ENCODE data around the gene CTNND2.

Gene CTNND2

DNA sequence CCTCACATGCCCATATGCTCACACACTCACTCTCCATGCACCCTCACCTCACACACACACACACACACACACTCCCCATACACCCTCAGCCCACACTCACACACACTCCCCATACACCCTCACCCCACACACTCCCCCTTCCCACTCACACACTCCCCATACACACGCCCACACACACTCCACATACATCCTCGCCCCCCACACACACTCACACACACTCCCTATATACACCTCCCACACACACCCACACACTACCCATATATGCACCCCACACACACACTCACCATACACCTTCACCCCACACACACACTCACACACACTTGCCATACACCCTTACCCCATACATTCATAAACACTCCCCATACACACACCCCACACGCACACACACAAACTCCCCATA lies 592.5 kb downstream of the CTNND2 start:
- no peak for DNase-seq (ENCODE audit: low read depth)

DNA sequence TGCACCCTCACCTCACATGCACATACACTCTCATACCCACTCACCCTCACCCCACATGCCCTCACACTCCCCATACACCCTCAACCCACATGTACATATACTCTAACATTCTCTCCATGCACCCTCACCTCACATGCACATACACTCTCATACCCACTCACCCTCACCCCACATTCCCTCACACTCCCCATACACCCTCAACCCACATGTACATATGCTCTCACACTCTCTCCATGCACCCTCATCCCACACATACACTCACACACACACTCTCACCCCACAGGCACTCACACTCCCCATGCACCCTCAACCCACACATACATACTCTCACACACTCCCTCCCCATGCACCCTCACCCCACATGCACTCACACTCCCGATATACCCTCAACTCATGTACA lies 593.0 kb downstream of the CTNND2 start:
- no peak for DNase-seq (ENCODE audit: low read depth)

DNA sequence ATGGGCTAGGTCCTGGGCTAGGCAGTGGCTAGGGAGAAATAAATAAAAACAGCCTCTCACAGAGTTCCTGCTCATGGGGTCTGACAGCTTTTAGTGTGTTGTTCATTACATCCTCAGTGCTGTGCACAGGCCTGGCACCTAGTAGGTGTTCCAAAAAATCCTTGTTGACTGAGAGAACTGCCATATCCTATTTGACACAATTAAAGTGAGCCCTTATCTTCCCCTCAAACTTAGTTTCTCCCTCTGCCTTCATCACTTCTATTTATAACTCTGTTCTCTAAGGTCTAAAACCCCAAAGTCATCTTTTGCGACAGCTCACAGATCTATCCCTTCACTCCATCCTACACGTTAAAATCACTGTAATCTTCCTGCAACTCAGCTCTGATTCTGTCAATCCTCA lies 594.1 kb downstream of the CTNND2 start:
- DNase-seq (ENCODE audit: low read depth) = no peak

DNA sequence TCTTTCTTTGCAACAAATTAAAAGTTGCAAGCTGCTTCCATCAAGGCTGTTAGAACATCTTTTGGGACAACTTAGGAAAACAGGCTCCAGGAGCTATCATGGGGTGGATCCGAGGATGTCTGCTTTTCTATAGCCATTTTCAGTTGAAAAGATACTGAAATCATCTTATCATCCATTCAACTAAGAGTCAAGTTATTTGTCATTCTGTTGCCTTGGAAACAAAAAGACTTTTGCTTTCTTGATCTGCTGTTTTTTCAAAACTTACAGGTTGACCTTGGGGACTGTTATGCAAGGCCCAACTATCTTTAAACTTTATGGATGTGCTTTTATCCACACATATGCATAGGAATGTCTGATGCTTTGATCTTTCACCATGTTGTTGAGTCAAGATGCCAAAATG lies 597.9 kb downstream of the CTNND2 start:
- no peak for DNase-seq (ENCODE audit: low read depth)

DNA sequence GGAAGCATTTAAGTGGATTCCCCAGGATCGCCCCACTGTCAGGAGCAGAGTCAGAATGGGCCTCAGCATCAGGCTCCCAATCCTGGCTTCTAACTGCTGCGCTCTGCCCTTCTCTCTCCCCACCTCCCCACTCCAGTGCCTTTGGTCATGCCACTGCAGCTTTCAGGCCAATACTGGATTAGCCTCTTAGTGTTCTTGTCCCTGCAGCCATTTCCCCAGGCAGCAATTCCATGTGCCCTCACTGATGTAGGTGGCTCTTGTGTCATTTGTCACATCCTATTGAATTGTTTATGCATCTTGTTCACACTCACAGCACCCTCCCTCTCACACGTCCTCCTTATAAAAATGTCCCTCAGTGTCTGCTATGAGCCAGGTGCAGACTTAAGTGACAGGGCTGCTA lies 599.0 kb downstream of the CTNND2 start:
- no peak for DNase-seq (ENCODE audit: low read depth)

DNA sequence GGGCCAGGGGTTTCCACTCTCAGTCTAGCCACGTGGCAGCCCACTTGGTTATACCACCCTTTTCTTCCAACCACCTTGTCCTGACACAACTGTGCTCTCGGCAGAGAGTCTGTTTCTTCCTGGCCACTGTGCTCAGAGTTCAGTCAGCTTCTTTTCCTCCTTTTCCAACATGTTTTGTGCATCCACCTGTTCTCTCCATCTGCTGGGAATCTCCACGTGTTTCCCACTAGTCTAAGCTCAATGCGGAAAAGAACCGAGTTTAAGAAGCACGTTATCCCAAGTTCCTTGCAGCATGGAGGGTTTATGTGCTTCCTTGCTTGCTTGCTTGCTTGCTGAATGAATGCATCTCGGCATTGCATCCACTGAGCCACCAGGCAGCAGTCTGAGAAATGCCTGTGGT lies 599.6 kb downstream of the CTNND2 start:
- no peak for DNase-seq (ENCODE audit: low read depth)

DNA sequence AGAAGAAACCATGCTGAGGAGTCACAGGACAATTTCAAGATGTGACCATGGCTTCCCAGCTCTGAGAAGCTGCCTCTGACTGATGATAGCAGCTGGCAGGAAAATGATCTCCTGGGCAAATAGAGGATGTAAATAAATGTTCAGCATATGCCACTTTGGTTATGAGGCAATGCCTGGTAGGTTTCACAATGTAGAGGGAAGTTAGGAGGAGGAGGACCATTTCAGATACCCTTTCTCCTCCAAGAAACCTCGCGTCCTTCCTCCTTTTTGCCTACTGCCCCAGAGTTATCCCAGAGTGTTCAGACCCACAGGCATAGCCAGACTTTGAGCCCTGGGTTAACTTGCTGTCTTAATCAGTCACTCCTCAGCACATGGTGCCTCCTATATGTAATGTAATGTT lies 601.6 kb downstream of the CTNND2 start:
- DNase-seq (ENCODE audit: low read depth) = no peak

DNA sequence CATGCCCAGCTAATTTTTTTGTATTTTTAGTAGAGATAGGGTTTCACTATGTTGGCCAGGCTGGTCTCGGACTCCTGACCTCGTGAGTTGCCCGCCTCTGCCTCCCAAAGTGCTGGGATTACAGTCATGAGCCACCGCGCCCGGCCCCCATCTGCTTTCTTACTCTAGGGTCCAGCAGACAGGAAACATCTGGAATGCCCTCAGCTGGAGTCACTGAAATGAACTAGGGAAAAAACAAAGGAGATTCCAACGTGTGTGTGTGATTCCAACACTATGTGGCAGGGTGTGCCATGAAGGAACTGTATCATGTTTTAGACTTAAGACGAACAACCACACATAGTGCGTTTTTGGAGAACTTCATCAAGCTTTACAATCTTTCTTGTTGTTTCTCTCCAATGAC lies 603.1 kb downstream of the CTNND2 start:
- DNase-seq (ENCODE audit: low read depth) = no peak

DNA sequence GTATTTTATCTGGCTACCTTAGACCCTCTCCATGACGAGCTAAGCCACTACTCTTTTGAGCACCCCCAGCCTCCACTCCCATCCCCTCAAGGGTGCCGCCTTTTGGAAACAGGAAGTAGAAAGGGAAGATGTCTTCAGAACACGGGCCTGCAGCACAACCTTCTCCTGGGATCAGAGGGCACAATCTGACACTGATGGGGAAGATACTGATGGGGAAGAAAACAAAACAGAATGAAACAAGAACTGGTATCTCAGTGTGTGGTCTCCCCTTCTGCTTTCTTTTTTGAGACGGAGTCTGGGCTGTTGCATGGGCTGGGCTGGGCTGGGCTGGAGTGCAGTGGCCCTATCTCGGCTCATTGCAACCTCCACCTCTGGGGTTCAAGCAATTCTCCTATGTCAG lies 603.5 kb downstream of the CTNND2 start:
- no peak for DNase-seq (ENCODE audit: low read depth)

DNA sequence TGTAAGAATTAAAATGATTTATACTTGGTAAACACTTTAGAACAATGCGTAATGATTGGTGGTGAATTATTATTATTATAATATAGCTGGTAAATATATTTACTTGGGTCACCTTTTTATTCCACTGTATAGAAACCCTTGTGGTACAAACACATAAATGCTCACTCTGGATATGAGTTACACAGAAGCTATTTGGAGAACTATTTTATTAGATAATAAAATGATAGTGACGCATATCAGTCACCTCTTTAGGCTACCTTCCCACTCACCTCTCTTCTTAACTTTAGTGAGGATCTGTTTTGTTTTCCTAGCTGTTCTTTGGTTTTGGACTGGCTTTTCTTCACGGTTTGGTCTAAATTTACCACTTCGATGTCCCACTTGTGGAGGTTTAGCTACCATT lies 605.4 kb downstream of the CTNND2 start:
- DNase-seq (ENCODE audit: low read depth) = no peak

DNA sequence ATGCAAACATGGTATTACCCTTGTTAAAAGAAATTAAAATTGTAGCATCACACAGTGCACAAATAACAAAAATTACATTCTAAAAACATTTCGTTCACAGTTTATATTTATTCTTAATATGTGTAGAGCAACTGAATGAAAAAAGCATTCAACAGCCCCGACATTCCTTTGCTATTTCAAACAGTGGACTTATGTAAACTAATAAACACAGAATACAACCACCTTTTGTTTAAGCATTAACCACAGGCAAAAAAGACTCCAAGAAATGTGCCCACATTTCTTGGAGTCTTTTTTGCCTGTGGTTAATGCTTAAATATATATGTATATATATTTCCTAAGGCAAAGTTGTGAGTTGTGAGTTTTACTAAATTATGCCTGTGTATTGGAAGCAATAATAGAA lies 610.7 kb downstream of the CTNND2 start:
- DNase-seq (ENCODE audit: low read depth) = no peak

DNA sequence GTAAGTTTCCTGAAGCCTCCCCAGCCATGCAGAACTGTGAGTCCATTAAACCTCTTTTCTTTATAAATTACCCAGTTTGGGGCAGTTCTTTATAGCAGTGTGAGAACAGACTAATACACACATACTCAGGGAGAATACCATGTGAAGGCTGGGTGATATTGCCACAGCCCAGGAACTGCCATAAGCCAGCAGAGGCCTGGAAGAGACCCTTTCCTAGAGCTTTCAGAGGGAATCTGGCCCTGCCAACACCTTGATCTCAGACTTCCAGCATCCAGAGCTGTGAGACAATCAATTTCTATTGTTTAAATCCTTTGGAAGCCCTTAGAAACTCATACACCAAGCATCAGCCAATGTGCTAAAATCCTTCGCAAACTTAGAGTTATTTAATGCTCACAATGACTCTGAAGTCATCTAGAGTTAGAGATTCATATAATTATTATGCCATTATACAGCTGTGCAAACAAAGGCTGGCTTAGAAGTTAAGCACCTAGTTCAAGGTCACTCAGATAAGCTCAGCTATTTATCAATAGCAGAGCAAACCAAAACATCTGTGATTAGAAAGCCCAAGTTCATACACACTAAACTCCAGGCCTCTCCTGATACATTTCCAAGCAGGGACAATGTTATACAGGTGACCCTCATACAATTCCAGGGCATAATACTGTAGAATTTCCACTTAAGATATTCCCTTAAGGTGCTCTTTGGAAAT lies 611.4 kb downstream of the CTNND2 start:
- DNase-seq (ENCODE audit: low read depth) = no peak

DNA sequence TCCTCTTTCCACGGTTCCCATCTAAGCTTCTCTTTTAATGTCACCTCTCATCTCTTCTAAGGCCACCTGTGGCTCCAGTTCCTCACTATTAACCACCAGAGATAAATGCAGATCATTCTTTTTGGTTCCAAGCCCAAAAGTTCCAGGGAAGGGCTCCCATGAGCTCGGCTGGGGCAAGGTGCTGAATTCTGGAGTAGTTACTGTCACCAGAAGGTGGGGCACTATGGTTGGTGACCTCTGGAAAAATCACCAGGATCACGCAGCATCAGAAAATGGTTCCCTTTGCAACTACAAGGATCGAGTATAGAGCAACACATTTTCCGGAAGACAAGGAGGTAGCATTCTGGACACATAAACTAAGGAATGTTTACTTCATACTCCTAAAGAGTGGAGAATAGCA lies 614.5 kb downstream of the CTNND2 start:
- DNase-seq (ENCODE audit: low read depth) = no peak

DNA sequence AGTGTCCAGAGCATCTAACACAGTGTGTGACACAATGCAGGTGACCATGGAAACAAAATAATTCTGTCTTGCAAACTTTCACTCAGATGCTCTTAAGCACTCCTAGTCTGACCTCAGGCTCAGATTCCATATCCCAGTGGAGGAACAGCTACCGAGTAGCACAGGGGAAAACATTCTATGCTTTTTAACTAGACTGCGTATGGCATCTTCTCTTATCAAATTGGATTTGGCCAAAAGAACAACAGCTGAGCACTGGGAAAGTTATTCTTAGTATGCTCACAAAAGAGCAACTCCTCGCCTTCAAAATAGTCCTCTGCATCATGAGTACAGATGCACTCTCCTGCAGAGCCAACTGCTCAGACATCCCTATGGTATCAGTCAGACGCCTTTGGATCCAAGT lies 615.0 kb downstream of the CTNND2 start:
- DNase-seq (ENCODE audit: low read depth) = no peak

DNA sequence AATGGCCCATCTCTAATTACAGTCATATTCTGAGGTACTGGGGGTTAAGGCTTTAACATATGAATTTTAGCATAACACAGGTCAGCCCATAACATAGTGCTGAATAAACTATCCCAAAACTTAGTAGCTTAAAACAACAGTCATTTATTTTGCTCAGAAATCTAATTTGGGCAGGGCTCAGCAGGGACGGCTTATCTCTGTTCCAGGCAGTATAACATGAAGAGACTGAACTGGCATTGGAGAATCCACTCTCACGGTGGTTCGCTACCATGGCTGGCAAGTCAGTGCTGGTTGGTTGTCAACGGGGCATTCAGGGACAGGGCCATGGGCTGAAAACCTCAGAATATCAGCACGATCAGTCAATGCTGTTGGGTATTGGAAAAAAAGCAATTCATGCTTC lies 622.4 kb downstream of the CTNND2 start:
- no peak for DNase-seq (ENCODE audit: low read depth)

DNA sequence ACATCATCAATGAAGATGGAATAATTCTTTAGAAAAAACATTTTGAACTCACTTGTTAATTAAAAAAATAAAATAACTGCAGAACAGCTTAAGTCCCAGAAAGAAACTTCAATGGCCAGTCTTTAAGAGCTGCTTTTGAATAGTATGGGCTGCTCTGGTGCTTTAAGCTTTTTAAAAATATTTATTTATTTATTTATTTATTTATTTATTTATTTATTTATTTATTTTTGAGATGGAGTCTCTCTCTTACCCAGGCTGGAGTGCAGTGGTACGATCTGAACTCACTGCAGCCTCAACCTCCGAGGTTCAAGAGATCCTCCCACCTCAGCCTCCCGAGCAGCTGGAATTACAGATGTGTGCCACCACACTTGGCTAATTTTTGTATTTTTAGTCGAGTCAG lies 626.9 kb downstream of the CTNND2 start:
- DNase-seq (ENCODE audit: low read depth) = no peak

DNA sequence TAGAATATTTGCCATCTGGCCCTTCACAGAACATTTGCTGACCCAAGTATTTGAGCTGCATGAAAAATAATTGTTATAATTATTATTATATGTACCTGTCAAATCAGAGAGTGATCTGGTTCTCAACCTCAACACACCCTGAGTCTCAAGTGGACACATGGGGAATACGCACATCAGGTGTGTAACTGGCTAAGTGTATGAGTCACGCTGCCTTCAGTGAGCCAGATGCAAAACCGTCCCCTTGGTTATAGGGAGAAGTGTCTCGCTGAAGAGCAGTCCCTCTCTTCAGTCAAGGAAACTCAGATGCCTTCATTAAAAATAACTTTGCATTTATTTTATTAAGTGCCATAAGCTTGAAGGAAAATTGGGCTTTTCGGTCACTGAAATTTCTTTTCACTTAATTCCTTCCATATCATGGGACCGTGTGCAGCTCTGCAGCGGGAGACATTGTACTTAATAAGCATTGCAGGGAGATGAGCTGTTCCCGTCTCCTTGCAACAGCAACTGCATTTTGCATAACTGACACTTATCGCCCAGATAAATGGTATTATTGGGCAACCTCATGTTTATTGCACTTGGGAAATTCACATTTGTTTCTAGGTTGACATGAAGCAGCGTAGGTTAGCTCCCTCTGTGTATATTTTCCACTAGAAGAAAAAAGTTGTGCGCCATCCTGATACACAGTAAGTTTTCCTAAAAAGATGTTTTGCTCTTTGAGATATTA lies 630.9 kb downstream of the CTNND2 start:
- DNase-seq (ENCODE audit: low read depth) = peak; percentile 7

DNA sequence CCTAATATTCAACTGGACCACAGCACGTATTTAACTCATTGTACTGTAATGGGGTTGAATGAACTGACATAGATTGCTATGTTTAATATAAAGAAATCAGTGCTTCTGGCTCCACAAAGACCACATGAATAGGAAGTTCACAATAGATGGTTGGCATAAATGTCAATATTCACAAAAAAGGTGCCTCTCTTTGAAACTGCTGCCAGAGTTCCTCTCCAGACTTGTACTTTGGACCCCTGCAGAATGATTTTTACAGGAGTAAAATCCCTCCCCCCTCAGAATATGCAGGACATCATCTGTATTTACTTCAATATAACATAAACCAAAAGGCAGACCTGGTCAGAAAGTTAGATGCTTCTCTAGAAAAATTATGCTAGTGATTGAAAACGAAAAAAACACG lies 634.7 kb downstream of the CTNND2 start:
- DNase-seq (ENCODE audit: low read depth) = no peak

DNA sequence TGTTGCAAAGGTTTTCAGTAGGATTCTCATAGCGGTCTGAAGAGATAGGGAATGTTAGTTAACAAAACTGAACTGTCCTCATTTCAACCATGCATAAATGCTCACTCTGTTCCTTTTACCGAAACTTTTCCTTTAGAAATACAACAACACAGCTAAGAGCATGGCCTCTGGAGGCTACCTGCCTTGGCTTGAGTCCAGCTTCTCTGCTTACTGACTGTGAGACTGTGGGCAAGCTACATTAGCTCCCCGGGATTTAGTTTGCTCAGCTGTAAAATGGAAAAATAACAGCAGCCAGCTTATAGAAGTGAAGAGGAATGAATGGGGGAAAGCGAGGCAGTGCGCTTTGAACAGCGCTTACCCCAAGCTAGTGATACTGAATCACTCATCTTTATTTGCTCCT lies 635.4 kb downstream of the CTNND2 start:
- DNase-seq (ENCODE audit: low read depth) = no peak

DNA sequence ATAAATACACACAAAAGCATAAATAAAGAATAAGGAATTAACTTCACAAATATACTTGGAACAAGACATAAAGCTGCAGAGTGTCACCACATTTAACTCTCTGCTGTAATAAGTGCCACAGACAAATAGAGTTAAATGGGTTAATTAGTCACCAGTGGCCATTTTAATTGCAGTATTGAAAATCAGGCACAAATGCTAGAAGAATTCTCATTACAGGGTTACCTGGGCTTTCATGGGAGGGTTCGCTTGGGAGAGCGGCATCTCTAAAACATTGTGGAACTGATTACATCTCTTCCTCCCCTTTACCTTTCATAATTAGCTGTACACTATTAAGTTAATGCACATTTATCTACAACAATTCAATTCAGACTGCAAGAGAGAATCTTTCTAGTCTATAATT lies 637.9 kb downstream of the CTNND2 start:
- no peak for DNase-seq (ENCODE audit: low read depth)

DNA sequence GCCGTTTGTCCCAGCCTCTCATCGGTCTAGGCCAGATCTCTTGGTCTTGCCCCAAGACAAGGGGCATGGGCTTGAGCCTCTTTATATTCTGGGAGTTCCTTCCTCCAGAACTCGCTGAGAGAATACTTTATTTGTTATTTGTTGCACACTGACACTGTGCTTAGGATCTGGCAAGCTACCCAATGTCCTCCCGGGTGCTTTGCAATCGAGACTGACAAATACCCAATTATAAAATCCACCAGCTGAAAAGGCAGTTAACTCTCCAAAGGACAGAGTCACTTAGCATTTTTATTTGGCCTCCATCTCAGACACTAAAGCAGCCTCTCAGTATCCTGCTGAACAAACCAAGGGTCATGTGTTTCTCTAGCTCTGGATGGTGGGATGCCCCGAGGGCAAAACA lies 643.0 kb downstream of the CTNND2 start:
- no peak for DNase-seq (ENCODE audit: low read depth)

DNA sequence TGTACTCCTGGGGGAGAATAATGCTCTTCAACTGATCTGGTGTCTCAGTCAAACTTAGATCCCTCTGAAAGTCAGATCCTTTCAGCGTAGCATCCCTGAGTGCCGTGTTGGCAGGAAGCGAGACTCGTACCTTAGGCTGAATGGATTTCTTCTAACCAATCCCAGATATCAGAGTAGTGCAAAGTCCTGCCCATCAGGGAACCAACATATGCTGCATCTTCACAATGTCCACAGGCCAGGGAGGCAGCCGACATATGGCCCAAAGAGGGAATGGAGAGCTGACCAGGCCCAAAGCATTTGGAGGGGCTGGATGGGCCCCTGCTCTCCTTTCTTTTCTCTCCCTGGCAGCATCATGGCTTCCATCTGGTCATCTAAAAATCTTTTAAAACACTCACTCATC lies 646.2 kb downstream of the CTNND2 start:
- DNase-seq (ENCODE audit: low read depth) = no peak

DNA sequence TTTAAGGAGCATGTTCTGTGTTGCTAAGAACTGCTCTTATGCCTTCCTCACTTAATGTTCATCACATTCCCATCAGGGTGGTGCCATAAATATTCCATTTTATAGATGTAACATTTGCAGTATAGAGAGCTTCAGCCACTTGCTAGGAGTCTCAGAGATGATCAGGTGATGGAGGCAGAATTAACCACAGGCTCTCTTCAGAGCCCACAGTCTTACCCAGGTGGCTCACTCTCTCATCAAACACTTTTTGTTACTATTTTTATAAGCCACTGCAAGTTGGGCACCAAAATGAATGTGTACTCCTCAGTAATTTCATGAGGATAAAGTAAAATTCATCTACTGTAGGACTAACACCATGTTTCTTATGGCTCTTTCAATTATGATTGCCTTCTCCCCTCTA lies 651.7 kb downstream of the CTNND2 start:
- DNase-seq (ENCODE audit: low read depth) = no peak

DNA sequence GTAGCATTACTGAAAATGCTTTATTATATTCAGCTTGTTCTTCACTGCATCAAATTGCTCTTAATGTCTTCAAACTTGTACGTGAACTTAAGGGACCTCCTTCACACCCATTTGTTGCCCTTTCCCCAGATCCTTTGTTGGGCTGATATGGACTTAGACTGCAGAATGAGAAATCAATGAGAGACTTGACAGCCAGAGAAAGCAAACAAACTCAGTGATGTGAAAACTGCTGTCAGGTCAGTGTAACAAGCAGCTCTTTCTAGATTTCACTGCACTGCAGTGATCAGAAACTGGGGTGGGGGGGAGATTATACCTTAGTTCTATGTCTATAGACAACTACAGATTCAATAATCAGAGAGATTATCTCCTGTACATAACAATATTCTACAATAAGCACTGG lies 652.2 kb downstream of the CTNND2 start:
- DNase-seq (ENCODE audit: low read depth) = no peak

Measured in EH (cell line).